ENCODE measurements around the gene CLEC11A. TPM values are rescaled to one million over a fixed set of nuclear protein-coding genes. Genes with fewer than 3 reads are reported as not detected.

CLEC11A gene
- total RNA-seq, 6 donors from 2014 or later, result 3.9 to 19.6 (median 15.9) TPM

GRCh38 chr19:50697414-50698124 is 25.6 kb upstream of the CLEC11A start:
- WGBS, 2 donors, result 66 to 71% methylated on average over 10 to 13 of the region's 13 CpGs
- no peaks in the 10 kb centered on the region for H3K9me3 ChIP-seq
- peaks cover 0 to 28% (median 19%) of the 10 kb centered on the region in 4 donors for H3K27me3 ChIP-seq
- TF ChIP-seq POLR2A (IDR thresholded peaks at IDR 0.05) (no peak), CTCF (IDR thresholded peaks at IDR 0.05) (no peak), EP300 (IDR thresholded peaks at IDR 0.05) (no peak), POLR2AphosphoS5 (IDR thresholded peaks at IDR 0.05) (no peak)
- no peak overlapping the region for H3K27ac ChIP-seq
- no peak for ATAC-seq (ENCODE audit: low FRiP score in 2 of 2)
- no peak for DNase-seq
- no peak overlapping the region for H3K4me3 ChIP-seq
- H3K36me3 ChIP-seq, result no peaks in the 10 kb centered on the region
- peaks cover 0 to 11% (median 0%) of the 10 kb centered on the region in 4 donors for H3K4me1 ChIP-seq

GRCh38 chr19:50701367-50701985 is 21.7 kb upstream of the CLEC11A start:
- ATAC-seq (ENCODE audit: low FRiP score in 2 of 2) (no peak), DNase-seq (no peak)
- peaks cover 0 to 12% (median 4%) of the 10 kb centered on the region in 4 donors for H3K27me3 ChIP-seq
- no peaks in the 10 kb centered on the region for H3K9me3 ChIP-seq
- H3K4me3 ChIP-seq, result no peak overlapping the region
- WGBS, 2 donors, result 91 to 93% methylated on average over 13 of the region's 13 CpGs
- TF ChIP-seq EP300 (IDR thresholded peaks at IDR 0.05) (no peak), CTCF (IDR thresholded peaks at IDR 0.05) (no peak), POLR2AphosphoS5 (IDR thresholded peaks at IDR 0.05) (no peak), POLR2A (IDR thresholded peaks at IDR 0.05) (no peak)
- no peaks in the 10 kb centered on the region for H3K4me1 ChIP-seq
- H3K27ac ChIP-seq, result no peak overlapping the region
- no peaks in the 10 kb centered on the region for H3K36me3 ChIP-seq

- 58 to 77% methylated on average over 6 to 16 of the region's 23 CpGs for WGBS, 2 donors
- peaks cover 0 to 12% (median 4%) of the 10 kb centered on the region in 4 donors for H3K27me3 ChIP-seq
- ATAC-seq (ENCODE audit: low FRiP score in 2 of 2), result no peak
Observed at GRCh38 chr19:50702158-50702870, 20.9 kb upstream of the CLEC11A start.

More at GRCh38 chr19:50702158-50702870, 20.9 kb upstream of the CLEC11A start:
- Histone ChIP-seq H3K27ac (no peak overlapping the region), H3K4me1 (no peaks in the 10 kb centered on the region), H3K9me3 (no peaks in the 10 kb centered on the region), H3K36me3 (no peaks in the 10 kb centered on the region), H3K4me3 (no peak overlapping the region)
- no peak for DNase-seq
- TF ChIP-seq POLR2A (IDR thresholded peaks at IDR 0.05) (no peak), EP300 (IDR thresholded peaks at IDR 0.05) (no peak), POLR2AphosphoS5 (IDR thresholded peaks at IDR 0.05) (no peak), CTCF (IDR thresholded peaks at IDR 0.05) (no peak)

Data from upper lobe of left lung (tissue), 6 donors.